ENCODE results near the gene TUBB3. TPM values are rescaled to one million over a fixed set of nuclear protein-coding genes. Genes with fewer than 3 reads are reported as not detected.
"Not testable (repeated sequence)": the region's sequence is repeated elsewhere in the genome, so short reads cannot be mapped to it uniquely, and the experiment has no call there.

The TUBB3 gene
- total RNA-seq (ENCODE audit: unreplicated experiment), result 3,960 TPM
- long read RNA-seq, transcript TUBB3-203 (3 exons, 736 nt), result minor isoform, 5 of 11,439 reads
- long read RNA-seq, transcript TUBB3-201 (4 exons, 1,769 nt), result major isoform, 11,268 of 11,439 reads
- long read RNA-seq, partial matches to known transcripts, result 7 of 11,439 reads
- long read RNA-seq, other reads (novel, unspliced or antisense), result 150 of 11,439 reads

GRCh38 chr16:89922884-89923639, at the start of gene TUBB3:
TUBB3 (plus strand) TSS chr16:89923342; CDS start chr16:89923402, 60 bp downstream.
- Mint-ChIP-seq H3K36me3 (ENCODE audit: unreplicated experiment) (no peaks in the 10 kb centered on the region), H3K27ac (ENCODE audit: unreplicated experiment) (peak within 1 kb of the TSS; percentile 100), H3K27me3 (ENCODE audit: unreplicated experiment) (peaks cover 35% of the 10 kb centered on the region), H3K4me1 (ENCODE audit: low read depth, unreplicated experiment) (peaks cover 8% of the 10 kb centered on the region), H3K9me3 (ENCODE audit: unreplicated experiment) (peaks cover 34% of the 10 kb centered on the region), H3K4me3 (ENCODE audit: unreplicated experiment) (peak within 1 kb of the TSS; percentile 98)
- DNase-seq, result peak; percentile 95
- TF ChIP-seq CTCF (IDR thresholded peaks at IDR 0.05; ENCODE audit: partially characterized antibody, unreplicated experiment), result no peak

DNA sequence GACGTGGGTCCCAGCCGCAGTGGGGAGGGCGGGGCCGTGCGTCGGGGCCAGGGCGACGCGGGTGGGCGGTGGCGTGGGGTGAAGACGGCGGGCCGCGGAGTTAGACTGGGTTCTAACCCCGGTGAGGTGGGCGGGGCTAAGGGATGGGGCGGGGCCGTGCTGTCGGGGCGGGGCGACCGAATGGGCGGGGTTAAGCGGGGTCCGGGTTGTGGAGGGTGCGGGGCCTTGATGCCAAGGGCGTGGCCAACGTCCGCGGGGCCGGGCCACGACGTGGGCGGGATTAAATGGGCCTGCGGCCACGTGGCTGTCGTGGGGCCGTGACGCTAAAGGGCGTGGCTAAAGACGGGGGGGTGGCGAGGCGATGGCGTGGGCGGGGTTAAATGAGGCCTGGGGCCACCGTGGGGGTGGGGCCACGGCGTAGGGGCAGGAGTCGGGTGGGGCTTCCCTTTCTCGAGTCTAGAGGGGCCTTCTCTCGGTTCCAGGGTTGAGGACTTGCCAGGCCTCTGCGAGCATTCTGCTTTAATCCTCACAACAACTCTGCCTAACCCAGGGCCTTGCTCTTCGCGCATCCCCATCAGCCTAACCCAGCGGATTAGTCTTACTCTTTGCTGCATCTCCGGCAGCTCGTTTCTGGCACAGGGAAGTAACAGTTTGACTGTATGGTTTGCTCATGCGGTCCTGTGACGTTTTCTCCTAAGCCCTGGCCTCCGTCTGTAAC, 49.0 kb upstream of the TUBB3 start:
- peak overlapping the region; percentile 92 for H3K4me3 Mint-ChIP-seq (ENCODE audit: unreplicated experiment)
- peaks cover 7% of the 10 kb centered on the region for H3K9me3 Mint-ChIP-seq (ENCODE audit: unreplicated experiment)
- peak overlapping the region; percentile 97 for H3K27ac Mint-ChIP-seq (ENCODE audit: unreplicated experiment)
- H3K27me3 Mint-ChIP-seq (ENCODE audit: unreplicated experiment), result no peaks in the 10 kb centered on the region
- no peaks in the 10 kb centered on the region for H3K36me3 Mint-ChIP-seq (ENCODE audit: unreplicated experiment)
- peaks cover 2% of the 10 kb centered on the region for H3K4me1 Mint-ChIP-seq (ENCODE audit: low read depth, unreplicated experiment)
- TF ChIP-seq CTCF (IDR thresholded peaks at IDR 0.05; ENCODE audit: partially characterized antibody, unreplicated experiment), result no peak
- peak; percentile 97 for DNase-seq

DNA sequence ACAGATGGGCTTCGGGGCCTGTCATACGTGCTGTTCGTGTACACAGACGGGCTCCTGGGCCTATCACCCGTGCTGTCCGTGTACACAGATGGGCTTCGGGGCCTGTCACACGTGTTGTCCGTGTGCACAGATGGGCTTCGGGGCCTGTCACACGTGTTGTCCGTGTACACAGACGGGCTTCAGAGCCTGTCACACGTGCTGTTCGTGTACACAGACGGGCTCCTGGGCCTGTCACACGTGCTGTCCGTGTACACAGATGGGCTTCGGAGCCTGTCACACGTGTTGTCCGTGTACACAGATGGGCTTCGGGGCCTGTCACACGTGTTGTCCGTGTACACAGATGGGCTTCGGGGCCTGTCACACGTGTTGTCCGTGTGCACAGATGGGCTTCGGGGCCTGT, 44.0 kb upstream of the TUBB3 start:
- H3K4me1 Mint-ChIP-seq (ENCODE audit: low read depth, unreplicated experiment); H3K27me3 Mint-ChIP-seq (ENCODE audit: unreplicated experiment); H3K27ac Mint-ChIP-seq (ENCODE audit: unreplicated experiment); H3K4me3 Mint-ChIP-seq (ENCODE audit: unreplicated experiment); DNase-seq; H3K36me3 Mint-ChIP-seq (ENCODE audit: unreplicated experiment); H3K9me3 Mint-ChIP-seq (ENCODE audit: unreplicated experiment): not testable (repeated sequence)

DNA sequence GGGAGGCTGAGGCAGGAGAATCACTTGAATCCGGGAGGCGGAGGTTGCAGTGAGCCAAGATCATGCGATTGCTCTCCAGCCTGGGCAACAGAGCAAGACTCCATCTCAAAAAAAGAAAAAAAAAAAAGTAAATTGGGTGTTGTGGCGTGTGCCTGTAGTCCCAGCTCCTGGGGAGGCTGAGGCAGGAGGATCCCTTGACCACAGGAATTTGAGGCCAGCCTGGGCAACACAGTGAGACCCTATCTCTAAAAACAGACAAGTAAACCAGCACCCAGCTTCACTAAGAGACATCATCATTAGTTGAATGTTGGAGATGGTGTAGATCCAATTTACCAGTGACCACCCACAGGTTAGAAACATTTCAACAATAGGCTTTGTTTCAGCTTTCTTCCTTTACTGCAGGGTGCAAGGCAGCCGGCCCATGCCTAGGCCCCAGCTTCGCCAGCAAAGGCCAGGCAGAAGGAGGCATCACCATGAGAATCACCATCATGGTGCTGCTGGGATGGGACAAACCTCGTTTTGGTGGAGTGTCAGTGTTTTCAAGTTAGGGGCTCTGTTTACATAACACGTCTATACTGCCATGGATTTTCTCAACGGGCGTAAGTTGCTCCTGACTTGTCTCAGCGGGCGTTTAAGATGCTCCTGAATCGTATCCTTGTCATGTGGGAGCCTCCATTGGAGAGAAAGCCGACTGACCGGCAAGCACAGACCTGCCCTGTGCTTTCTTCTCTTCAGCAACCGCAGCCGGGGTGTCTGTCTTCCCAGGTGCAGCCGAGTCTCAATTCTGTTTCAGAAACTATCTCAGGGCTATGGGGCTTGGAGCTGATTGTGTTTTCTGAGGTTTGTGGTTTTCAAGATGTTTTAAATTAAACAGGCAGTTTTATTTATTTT, 42.4 kb upstream of the TUBB3 start:
- H3K9me3 Mint-ChIP-seq (ENCODE audit: unreplicated experiment), result no peaks in the 10 kb centered on the region
- H3K4me1 Mint-ChIP-seq (ENCODE audit: low read depth, unreplicated experiment), result peaks cover 8% of the 10 kb centered on the region
- no peak for TF ChIP-seq CTCF (IDR thresholded peaks at IDR 0.05; ENCODE audit: partially characterized antibody, unreplicated experiment)
- no peaks in the 10 kb centered on the region for H3K36me3 Mint-ChIP-seq (ENCODE audit: unreplicated experiment)
- no peak overlapping the region for H3K27ac Mint-ChIP-seq (ENCODE audit: unreplicated experiment)
- no peak for DNase-seq
- no peak overlapping the region for H3K4me3 Mint-ChIP-seq (ENCODE audit: unreplicated experiment)
- H3K27me3 Mint-ChIP-seq (ENCODE audit: unreplicated experiment), result peaks cover 2% of the 10 kb centered on the region

DNA sequence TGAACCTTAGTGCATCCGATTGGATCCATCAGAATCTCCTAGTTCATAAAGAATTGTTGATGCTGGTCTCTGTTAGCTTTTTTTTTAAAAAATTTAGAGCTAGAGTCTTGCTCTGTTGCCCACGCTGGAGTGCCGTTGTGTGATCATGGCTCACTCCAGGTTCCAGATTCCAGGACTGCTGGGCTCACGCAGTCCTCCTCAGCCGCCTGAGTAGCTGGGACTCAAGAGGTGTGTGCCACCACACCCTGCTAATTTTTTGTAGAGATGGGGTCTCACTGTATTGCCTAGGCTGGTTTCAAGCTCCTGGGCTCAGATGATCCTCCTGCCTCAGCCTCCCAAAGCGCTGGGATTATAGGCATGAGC, 41.8 kb upstream of the TUBB3 start:
- DNase-seq, result no peak
- Mint-ChIP-seq H3K9me3 (ENCODE audit: unreplicated experiment) (no peaks in the 10 kb centered on the region), H3K36me3 (ENCODE audit: unreplicated experiment) (no peaks in the 10 kb centered on the region), H3K4me3 (ENCODE audit: unreplicated experiment) (no peak overlapping the region), H3K27me3 (ENCODE audit: unreplicated experiment) (peaks cover 2% of the 10 kb centered on the region), H3K4me1 (ENCODE audit: low read depth, unreplicated experiment) (peaks cover 8% of the 10 kb centered on the region), H3K27ac (ENCODE audit: unreplicated experiment) (no peak overlapping the region)
- no peak for TF ChIP-seq CTCF (IDR thresholded peaks at IDR 0.05; ENCODE audit: partially characterized antibody, unreplicated experiment)

Data from glutamatergic neuron (in vitro differentiated cells).